WI38 (cell line): ENCODE measurements around the gene RABEP1.

Experiments
- H3K4me3 ChIP-seq: 2 replicates; pipeline ENCODE4 v1.5.1; 2011; ENCODE audit warnings: low read depth, mild to moderate bottlenecking, control low read depth, low read length
- CTCF ChIP-seq: IDR thresholded peaks from 2 replicates; pipeline ENCODE4 v1.5.1; 2012; ENCODE audit warnings: low read depth, mild to moderate bottlenecking, control low read depth, low read length

RABEP1 gene

GRCh38 chr17:5354310-5354709 is 72.2 kb downstream of the RABEP1 start:
- no peak for TF ChIP-seq CTCF
- H3K4me3 ChIP-seq, result no peak overlapping the region

- H3K4me3 ChIP-seq, result no peak overlapping the region
- TF ChIP-seq CTCF, result no peak
Observed at GRCh38 chr17:5354886-5355415, 72.9 kb downstream of the RABEP1 start.

- no peak overlapping the region for H3K4me3 ChIP-seq
- no peak for TF ChIP-seq CTCF
Observed at GRCh38 chr17:5355421-5356129, 73.5 kb downstream of the RABEP1 start.

GRCh38 chr17:5361426-5361825 is 79.3 kb downstream of the RABEP1 start:
- no peak for TF ChIP-seq CTCF
- no peak overlapping the region for H3K4me3 ChIP-seq

GRCh38 chr17:5362162-5362811 is 80.2 kb downstream of the RABEP1 start:
- no peak overlapping the region for H3K4me3 ChIP-seq
- no peak for TF ChIP-seq CTCF

GRCh38 chr17:5364156-5364555 is 82.1 kb downstream of the RABEP1 start:
- TF ChIP-seq CTCF, result no peak

GRCh38 chr17:5364696-5365095 is 82.6 kb downstream of the RABEP1 start:
- no peak overlapping the region for H3K4me3 ChIP-seq
- TF ChIP-seq CTCF, result no peak

More at GRCh38 chr17:5364156-5364555, 82.1 kb downstream of the RABEP1 start:
- H3K4me3 ChIP-seq, result no peak overlapping the region
